MM.1S (cell line): Measurements from ENCODE around the gene PAX1.

Experiments
- CTCF ChIP-seq: fragments of 300-600 bp; sonication (generic); IDR thresholded peaks from 2 replicates; pipeline ENCODE4 v1.5.1; 2016; ENCODE audit warnings: antibody characterized with exemption, low read length, mixed read lengths
- EZH2 ChIP-seq: fragments of 300-600 bp; sonication (generic); optimal IDR thresholded peaks from 2 replicates; pipeline ENCODE3; 2017; ENCODE audit warnings: low read depth, mild to moderate bottlenecking, antibody characterized with exemption, low read length, mixed read lengths
- EZH2phosphoT487 ChIP-seq: fragments of 300-600 bp; sonication (generic); IDR thresholded peaks from 2 replicates; pipeline ENCODE4 v1.6.1; 2018; ENCODE audit warnings: antibody characterized with exemption, low read length

- TF ChIP-seq EZH2 (no peak), CTCF (no peak), EZH2phosphoT487 (no peak)
Observed at GRCh38 chr20:21681922-21682318, 23.5 kb upstream of the PAX1 start.
